B cell (primary cell): ENCODE data around the gene PRR35.

Source experiments
- EZH2 ChIP-seq: IDR thresholded peaks from 2 replicates; pipeline ENCODE4 v1.6.1; 2012; ENCODE audit warnings: borderline replicate concordance, low read depth, mild to moderate bottlenecking, moderate library complexity, low read length; ENCODE audit not compliant: insufficient read depth, poor library complexity, severe bottlenecking
- TF ChIP-seq, protein P1 (sequence below): fragments of 200-600 bp; IDR thresholded peaks from one replicate; pipeline ENCODE4 v1.8.0; 2022; ENCODE audit warnings: antibody characterized with exemption, mild to moderate bottlenecking

DNA sequence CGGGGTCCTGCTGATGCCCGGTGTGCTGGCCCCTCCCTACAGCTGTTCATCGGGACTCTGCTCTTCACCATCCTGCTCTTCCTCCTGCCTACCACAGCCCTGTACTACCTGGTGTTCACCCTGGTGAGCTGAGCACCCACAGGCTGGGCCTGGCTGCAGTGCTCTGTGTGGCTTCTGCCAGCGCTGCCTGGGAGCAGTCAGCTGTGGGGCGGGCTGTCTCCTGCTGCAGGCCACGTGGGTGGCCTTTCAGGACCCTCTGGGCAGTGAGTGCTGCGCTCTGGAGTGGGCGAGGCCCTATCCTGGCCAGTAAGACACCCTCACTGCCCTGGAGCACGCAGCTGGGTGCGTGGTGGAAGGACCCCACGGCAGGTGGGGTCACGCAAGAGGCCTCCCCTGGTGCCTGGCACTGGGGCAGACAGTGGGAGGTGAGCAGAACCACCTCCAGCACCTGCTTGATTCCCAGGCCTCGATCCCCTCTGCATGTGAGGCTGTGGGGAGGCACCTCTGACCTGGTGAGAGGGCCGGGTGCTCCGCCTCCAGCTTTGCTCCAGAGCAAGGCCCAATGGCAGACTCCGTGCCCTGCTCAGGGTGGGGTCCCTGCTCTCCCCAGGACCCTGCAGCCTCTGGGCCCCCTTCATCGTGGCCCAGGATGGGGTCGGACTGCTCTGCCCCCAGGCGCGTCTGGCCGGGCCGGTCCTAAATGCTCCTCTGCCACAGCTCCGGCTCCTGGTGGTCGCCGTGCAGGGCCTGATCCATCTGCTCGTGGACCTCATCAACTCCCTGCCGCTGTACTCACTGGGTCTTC lies 20.1 kb downstream of the PRR35 start:
- TF ChIP-seq, protein P1, sequence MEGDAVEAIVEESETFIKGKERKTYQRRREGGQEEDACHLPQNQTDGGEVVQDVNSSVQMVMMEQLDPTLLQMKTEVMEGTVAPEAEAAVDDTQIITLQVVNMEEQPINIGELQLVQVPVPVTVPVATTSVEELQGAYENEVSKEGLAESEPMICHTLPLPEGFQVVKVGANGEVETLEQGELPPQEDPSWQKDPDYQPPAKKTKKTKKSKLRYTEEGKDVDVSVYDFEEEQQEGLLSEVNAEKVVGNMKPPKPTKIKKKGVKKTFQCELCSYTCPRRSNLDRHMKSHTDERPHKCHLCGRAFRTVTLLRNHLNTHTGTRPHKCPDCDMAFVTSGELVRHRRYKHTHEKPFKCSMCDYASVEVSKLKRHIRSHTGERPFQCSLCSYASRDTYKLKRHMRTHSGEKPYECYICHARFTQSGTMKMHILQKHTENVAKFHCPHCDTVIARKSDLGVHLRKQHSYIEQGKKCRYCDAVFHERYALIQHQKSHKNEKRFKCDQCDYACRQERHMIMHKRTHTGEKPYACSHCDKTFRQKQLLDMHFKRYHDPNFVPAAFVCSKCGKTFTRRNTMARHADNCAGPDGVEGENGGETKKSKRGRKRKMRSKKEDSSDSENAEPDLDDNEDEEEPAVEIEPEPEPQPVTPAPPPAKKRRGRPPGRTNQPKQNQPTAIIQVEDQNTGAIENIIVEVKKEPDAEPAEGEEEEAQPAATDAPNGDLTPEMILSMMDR: no peak
- TF ChIP-seq EZH2: no peak
